Measurements from ENCODE around the gene ATAT1. TPM values are rescaled to one million over a fixed set of nuclear protein-coding genes. Genes with fewer than 3 reads are reported as not detected.

The ATAT1 gene
- polyA plus RNA-seq, 1 of the 3 experiments (the other 2 are of a cell fraction), result 36.2 TPM

- Histone ChIP-seq H2AFZ (ENCODE audit: low read depth) (peak within 1 kb of the TSS; percentile 50), H3K9me3 (no peaks in the 10 kb centered on the region), H3K4me2 (peak within 1 kb of the TSS; percentile 87), H3K27me3 (ENCODE audit: insufficient read depth) (no peaks in the 10 kb centered on the region), H3K27ac (ENCODE audit: low read depth in 2 of 2, low read length in 1 of 2) (peak within 1 kb of the TSS; percentile 96 to 98), H3K9me2 (no peaks in the 10 kb centered on the region), H4K20me1 (ENCODE audit: insufficient read depth) (peaks cover 13% of the 10 kb centered on the region), H3K36me3 (replicated peaks in 1 of 2; ENCODE audit: control insufficient read depth in 1 of 2, insufficient read depth in 2 of 2, low read length in 1 of 2) (peaks cover 33 to 47% of the 10 kb centered on the region in 2 experiments), H3K79me2 (ENCODE audit: insufficient read depth) (peaks cover 72% of the 10 kb centered on the region), H3K4me1 (ENCODE audit: control insufficient read depth in 1 of 2, insufficient read depth in 2 of 2, low read depth in 1 of 2, low read length in 1 of 2) (peaks cover 19 to 28% of the 10 kb centered on the region in 2 experiments), H3K4me3 (ENCODE audit: low read depth in 2 of 2, low read length in 1 of 2) (peak within 1 kb of the TSS; percentile 78 to 94), H3K9ac (peak within 1 kb of the TSS; percentile 99), H3F3A (replicated peaks; ENCODE audit: insufficient read depth) (peaks cover 47% of the 10 kb centered on the region)
- ChIA-PET CTCF (interaction anchor here (1.0 to 2.6 kb wide), 3 partner anchors 55 to 105 kb away, joined by 5 to 8 read pairs (median 6); partner anchors contain the start of gene DHX16), POLR2A (interaction anchor here (0.6 to 2.1 kb wide), 9 partner anchors 8 to 1086 kb away, joined by 3 to 14 read pairs (median 4); partner anchors contain the start of genes ABCF1 and ATAT1)
- under 1% methylated on average over 33 of the region's 34 CpGs for WGBS (ENCODE audit: low lambda C conversion rate)
- DNase-seq, result peak; percentile 82
- TF ChIP-seq TAF1 (IDR thresholded peaks at IDR 0.05; ENCODE audit: borderline replicate concordance, low read depth, low read length) (peak; percentile 92), MEF2A (IDR thresholded peaks at IDR 0.05; ENCODE audit: borderline replicate concordance, low read depth) (no peak), MXI1 (IDR thresholded peaks at IDR 0.05; ENCODE audit: low read depth, low read length) (peak; percentile 99), USF1 (IDR thresholded peaks at IDR 0.05; ENCODE audit: borderline replicate concordance, low read depth) (no peak), CHD2 (IDR thresholded peaks at IDR 0.05; ENCODE audit: low read length, partially characterized antibody) (no peak), TCF12 (IDR thresholded peaks at IDR 0.05) (no peak), ZBTB33 (IDR thresholded peaks at IDR 0.05; ENCODE audit: borderline replicate concordance, low read depth) (no peak), SIN3A (IDR thresholded peaks at IDR 0.05; ENCODE audit: borderline replicate concordance, low read depth, low read length) (peak; percentile 85; the same call in 1 of the 2 replicates), IRF3 (IDR thresholded peaks at IDR 0.05; ENCODE audit: low read depth, low read length) (no peak), NRF1 (IDR thresholded peaks at IDR 0.05; ENCODE audit: low read depth, low read length) (peak; percentile 73), JUND (IDR thresholded peaks at IDR 0.05) (no peak), GABPA (IDR thresholded peaks at IDR 0.05; ENCODE audit: low read depth) (peak; percentile 72), NFIC (IDR thresholded peaks at IDR 0.05; ENCODE audit: borderline replicate concordance) (no peak), ELF1 (IDR thresholded peaks at IDR 0.05) (peak; percentile 61; the same call in 1 of the 2 replicates), SMC3 (IDR thresholded peaks at IDR 0.05; ENCODE audit: low read depth, low read length) (no peak), FOSL2 (IDR thresholded peaks at IDR 0.05; ENCODE audit: borderline replicate concordance, low read depth) (no peak), MAX (IDR thresholded peaks at IDR 0.05; ENCODE audit: low read depth) (peak; percentile 96), GATA2 (CRISPR knock-in tag; IDR thresholded peaks at IDR 0.05) (no peak), EP300 (IDR thresholded peaks at IDR 0.05; ENCODE audit: borderline replicate concordance in 1 of 2, low read depth in 1 of 2, low read length in 1 of 2) (no peak), EZH2phosphoT487 (IDR thresholded peaks at IDR 0.05; ENCODE audit: borderline replicate concordance, low read depth) (no peak), RFX5 (IDR thresholded peaks at IDR 0.05; ENCODE audit: low read length) (no peak), PBX3 (IDR thresholded peaks at IDR 0.05) (no peak), YY1 (IDR thresholded peaks at IDR 0.05; ENCODE audit: low read depth) (peak; percentile 95), RCOR1 (IDR thresholded peaks at IDR 0.05; ENCODE audit: low read length) (peak; percentile 51; the same call in 1 of the 2 replicates), POLR2AphosphoS5 (IDR thresholded peaks at IDR 0.05; ENCODE audit: low read depth, low read length) (peak; percentile 93), FOXM1 (IDR thresholded peaks at IDR 0.05; ENCODE audit: low read depth) (no peak), RXRA (IDR thresholded peaks at IDR 0.05; ENCODE audit: borderline replicate concordance, low read depth) (no peak)
Measured at GRCh38 chr6:30617565-30618269, 9.0 kb upstream of the ATAT1 start, which contains the start of gene MRPS18B. TSS of gene MRPS18B (plus strand) at chr6:30617840. CDS start at chr6:30617866, 26 bp downstream.

All from SK-N-SH (cell line).